Measurements from ENCODE around the gene C7orf57. TPM values are rescaled to one million over a fixed set of nuclear protein-coding genes. Genes with fewer than 3 reads are reported as not detected.

Gene C7orf57
- total and polyA plus RNA-seq, 9 donors, result 0.02 to 18.6 (median 0.35) TPM; not detected in 3

GRCh38 chr7:48028938-48029337 is 6.4 kb upstream of the C7orf57 start, which contains the start of gene SUN3:
Gene SUN3, minus strand, starts transcription at chr7:48029107. Its CDS starts 169 bp downstream, at chr7:48028938.
- Histone ChIP-seq H3K4me1 (ENCODE audit: insufficient read depth) (no peaks in the 10 kb centered on the region), H3K9me3 (no peaks in the 10 kb centered on the region), H3K27me3 (no peaks in the 10 kb centered on the region), H3K4me3 (no peak within 1 kb of the TSS), H3K27ac (no peak within 1 kb of the TSS), H3K36me3 (no peaks in the 10 kb centered on the region)
- no peak for DNase-seq
- intact Hi-C loops (cut with DNase I), result no loop called here
- no peak for TF ChIP-seq EP300 (IDR thresholded peaks at IDR 0.05)
- TF ChIP-seq CTCF (IDR thresholded peaks at IDR 0.05), result no peak
- no peak for TF ChIP-seq POLR2A (IDR thresholded peaks at IDR 0.05)
- WGBS, 3 donors, result 77 to 89% (median 87%) methylated on average over 6 of the region's 6 CpGs

- no peaks in the 10 kb centered on the region for H3K9me3 ChIP-seq
- no peak for DNase-seq
- intact Hi-C loops (cut with DNase I), result no loop called here
- no peak overlapping the region for H3K27ac ChIP-seq
- no peak for TF ChIP-seq EP300 (IDR thresholded peaks at IDR 0.05)
- no peak for TF ChIP-seq CTCF (IDR thresholded peaks at IDR 0.05)
- TF ChIP-seq POLR2A (IDR thresholded peaks at IDR 0.05), result no peak
- H3K4me3 ChIP-seq, result no peak overlapping the region
- H3K36me3 ChIP-seq, result no peaks in the 10 kb centered on the region
- no peaks in the 10 kb centered on the region for H3K27me3 ChIP-seq
- peaks cover 11% of the 10 kb centered on the region for H3K4me1 ChIP-seq (ENCODE audit: insufficient read depth)
- WGBS, 3 donors, result 17 to 26% (median 17%) methylated on average over 2 of the region's 2 CpGs
These were observed 4.2 kb upstream of the C7orf57 start for GRCh38 chr7:48031111-48031510.

GRCh38 chr7:48033922-48034321 is 1.4 kb upstream of the C7orf57 start:
- Histone ChIP-seq H3K36me3 (no peaks in the 10 kb centered on the region), H3K4me3 (no peak overlapping the region), H3K27me3 (no peaks in the 10 kb centered on the region), H3K27ac (no peak overlapping the region), H3K4me1 (ENCODE audit: insufficient read depth) (peaks cover 11% of the 10 kb centered on the region), H3K9me3 (no peaks in the 10 kb centered on the region)
- 58 to 62% (median 60%) methylated on average over 5 of the region's 5 CpGs for WGBS, 3 donors
- TF ChIP-seq EP300 (IDR thresholded peaks at IDR 0.05), result no peak
- no peak for TF ChIP-seq CTCF (IDR thresholded peaks at IDR 0.05)
- no peak for TF ChIP-seq POLR2A (IDR thresholded peaks at IDR 0.05)
- no peak for DNase-seq
- intact Hi-C loops (cut with DNase I), result no loop called here

- Histone ChIP-seq H3K9me3 (no peaks in the 10 kb centered on the region), H3K4me3 (peak overlapping the region; percentile 35), H3K27ac (no peak overlapping the region), H3K36me3 (no peaks in the 10 kb centered on the region), H3K4me1 (ENCODE audit: insufficient read depth) (peaks cover 11% of the 10 kb centered on the region), H3K27me3 (no peaks in the 10 kb centered on the region)
- 1 to 2% (median 1%) methylated on average over 42 of the region's 42 CpGs for WGBS, 3 donors
- intact Hi-C loops (cut with DNase I), result no loop called here
- peak in 4 of 5 donors; percentile 18 to 62 (median 39) for DNase-seq
- TF ChIP-seq EP300 (IDR thresholded peaks at IDR 0.05) (no peak), CTCF (IDR thresholded peaks at IDR 0.05) (no peak), POLR2A (IDR thresholded peaks at IDR 0.05) (no peak)
These were observed 680 bp downstream of the C7orf57 start for GRCh38 chr7:48035967-48036478.
